Left lung (tissue), 10 donors: Measurements from ENCODE around the gene LRRK1. TPM values are rescaled to one million over a fixed set of nuclear protein-coding genes. Genes with fewer than 3 reads are reported as not detected.

Experiments used
- ATAC-seq: fragments of 200-7000 bp; cut with Tn5 transposase; one replicate; pipeline ENCODE4 v1.9.1; 2020; ENCODE audit warnings: moderate library complexity
- DNase-seq, 4 donors: peaks; one replicate each; pipeline ENCODE4 v3.0.0-alpha.2; 2013 to 2020
- H3K27ac ChIP-seq, 2 donors: fragments of 200-600 bp; sonication (generic) in 1 of 2; one replicate each; pipeline versions ENCODE4 v1.5.0 to v1.8.0; 2020 to 2021
- H3K27me3 ChIP-seq, 2 donors: fragments of 200-600 bp; sonication (generic) in 1 of 2; one replicate each; pipeline versions ENCODE4 v1.5.0 to v1.8.0; 2020 to 2021
- H3K36me3 ChIP-seq, 2 donors: fragments of 200-600 bp; sonication (generic) in 1 of 2; one replicate each; pipeline versions ENCODE4 v1.5.0 to v1.8.0; 2020 to 2021
- H3K4me1 ChIP-seq, 2 donors: fragments of 200-600 bp; one replicate each; pipeline ENCODE4 v1.8.0; 2021
- H3K4me3 ChIP-seq, 2 donors: fragments of 200-600 bp; sonication (generic) in 1 of 2; one replicate each; pipeline versions ENCODE4 v1.5.0 to v1.8.0; 2020 to 2021; ENCODE audit warnings: mild to moderate bottlenecking in 1 of 2
- H3K9me3 ChIP-seq, 2 donors: fragments of 200-600 bp; sonication (generic) in 1 of 2; one replicate each; pipeline versions ENCODE4 v1.5.0 to v1.8.0; 2020 to 2021
- intact Hi-C, 2 donors: fragments of 100-400 bp; cut with DNase I; formaldehyde crosslinking; loops; one replicate each; pipeline versions ENCODE4 v1.11.2 to v1.14.2; 2022
- polyA plus RNA-seq, 6 donors: library from polyadenylated mRNA; unstranded; fragments of 120-200 nt; gene quantifications; one replicate each; pipeline ENCODE4 v1.2.1, GENCODE V29; 2013; ENCODE audit not compliant: insufficient read length in 6 of 6
- total RNA-seq, 2 donors: library from RNA; stranded (reverse); fragmentation: NEBNext Ultra II Directional; extraction: Animal tissue kit (Norgen Biotek cat#: 25700); gene quantifications; one replicate each; pipeline ENCODE4 v1.2.1, GENCODE V29; 2021
- TF ChIP-seq, protein P1 (sequence below), 2 donors: fragments of 200-600 bp; sonication (generic) in 1 of 2; IDR thresholded peaks; one replicate each; pipeline versions ENCODE4 v1.5.0 to v1.8.0; 2021; ENCODE audit warnings: antibody characterized with exemption in 2 of 2
- donor health status: DM: no; HTN: yes; CAD: no.
- donor health status: DM: no; HTN: no; CAD: no.

LRRK1 gene
- total and polyA plus RNA-seq, 8 donors, result 1.9 to 24.2 (median 3.0) TPM

DNA sequence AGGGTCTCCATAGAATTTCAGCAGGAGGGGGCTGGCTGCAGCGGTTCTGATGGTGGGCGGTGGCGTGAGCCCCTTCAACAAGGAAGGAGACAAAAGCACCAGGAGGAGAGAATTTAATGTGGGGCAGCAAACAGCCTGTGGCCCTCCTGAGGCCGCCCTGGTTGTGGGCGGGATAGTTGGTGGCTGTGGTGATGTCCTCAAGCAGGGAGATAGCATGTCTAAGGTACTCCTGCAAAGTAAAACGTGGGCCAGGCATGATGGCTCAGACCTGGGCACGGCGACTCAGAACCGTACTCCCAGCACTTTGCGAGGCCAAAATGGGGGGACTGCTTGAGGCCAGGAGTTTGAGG is 94.0 kb downstream of the LRRK1 start:
- no peaks in the 10 kb centered on the region for H3K27me3 ChIP-seq
- no peak overlapping the region for H3K27ac ChIP-seq
- peaks cover 0 to 68% of the 10 kb centered on the region in 2 donors for H3K36me3 ChIP-seq
- DNase-seq (no peak), ATAC-seq (no peak)
- intact Hi-C loops, result loop anchor here in 1 of 2 donors (10.0 kb wide), 1 partner anchor 242 kb away; the partner anchor contains the start of gene CHSY1
- H3K9me3 ChIP-seq, result no peaks in the 10 kb centered on the region
- peaks cover 7 to 20% of the 10 kb centered on the region in 2 donors for H3K4me1 ChIP-seq
- TF ChIP-seq, protein P1, sequence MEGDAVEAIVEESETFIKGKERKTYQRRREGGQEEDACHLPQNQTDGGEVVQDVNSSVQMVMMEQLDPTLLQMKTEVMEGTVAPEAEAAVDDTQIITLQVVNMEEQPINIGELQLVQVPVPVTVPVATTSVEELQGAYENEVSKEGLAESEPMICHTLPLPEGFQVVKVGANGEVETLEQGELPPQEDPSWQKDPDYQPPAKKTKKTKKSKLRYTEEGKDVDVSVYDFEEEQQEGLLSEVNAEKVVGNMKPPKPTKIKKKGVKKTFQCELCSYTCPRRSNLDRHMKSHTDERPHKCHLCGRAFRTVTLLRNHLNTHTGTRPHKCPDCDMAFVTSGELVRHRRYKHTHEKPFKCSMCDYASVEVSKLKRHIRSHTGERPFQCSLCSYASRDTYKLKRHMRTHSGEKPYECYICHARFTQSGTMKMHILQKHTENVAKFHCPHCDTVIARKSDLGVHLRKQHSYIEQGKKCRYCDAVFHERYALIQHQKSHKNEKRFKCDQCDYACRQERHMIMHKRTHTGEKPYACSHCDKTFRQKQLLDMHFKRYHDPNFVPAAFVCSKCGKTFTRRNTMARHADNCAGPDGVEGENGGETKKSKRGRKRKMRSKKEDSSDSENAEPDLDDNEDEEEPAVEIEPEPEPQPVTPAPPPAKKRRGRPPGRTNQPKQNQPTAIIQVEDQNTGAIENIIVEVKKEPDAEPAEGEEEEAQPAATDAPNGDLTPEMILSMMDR (IDR thresholded peaks at IDR 0.05), result no peak
- H3K4me3 ChIP-seq, result no peak overlapping the region

DNA sequence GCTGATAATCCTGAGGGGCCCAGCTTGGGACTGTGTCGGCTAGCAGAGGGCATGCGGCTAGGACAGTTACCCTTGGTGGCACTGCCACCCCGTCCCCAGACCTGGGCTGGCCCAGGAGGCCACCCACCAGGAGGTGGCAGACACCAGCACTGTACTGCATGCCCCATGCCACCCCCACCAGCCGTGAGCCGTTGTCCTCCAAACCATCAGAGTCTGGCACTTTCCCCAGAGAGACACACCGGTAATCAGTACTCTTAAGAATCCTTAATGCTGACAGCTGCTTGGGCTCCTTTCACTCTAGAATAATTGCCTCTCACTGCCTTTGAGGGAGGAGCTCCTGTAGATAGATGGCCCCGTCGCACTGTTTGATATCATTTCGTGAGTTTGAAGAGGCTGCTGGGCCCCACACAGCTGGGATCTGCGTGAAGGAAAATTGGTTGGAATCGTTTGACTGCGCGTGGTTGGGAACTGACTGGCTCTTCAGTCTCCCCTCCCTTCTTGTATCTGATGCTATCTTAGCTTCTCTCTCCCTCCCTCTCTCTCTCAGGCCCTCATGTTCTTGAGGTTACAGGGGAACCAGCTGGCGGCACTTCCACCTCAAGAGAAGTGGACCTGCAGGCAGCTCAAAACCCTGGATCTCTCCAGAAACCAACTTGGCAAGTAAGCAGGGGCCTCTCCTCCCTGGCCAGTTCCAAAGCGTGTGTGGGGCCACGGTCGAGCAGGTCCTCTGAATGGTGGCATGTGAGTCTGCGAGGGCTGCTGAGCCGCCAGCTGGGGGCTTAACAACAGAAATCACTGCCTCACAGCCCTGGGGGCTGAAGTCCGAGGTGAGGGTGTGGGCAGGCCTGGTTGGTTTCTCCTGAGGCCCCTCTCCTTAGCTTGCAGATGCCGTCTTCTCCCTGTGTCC is 94.9 kb downstream of the LRRK1 start:
- peaks cover 9 to 19% of the 10 kb centered on the region in 2 donors for H3K4me1 ChIP-seq
- ATAC-seq, result no peak

DNA sequence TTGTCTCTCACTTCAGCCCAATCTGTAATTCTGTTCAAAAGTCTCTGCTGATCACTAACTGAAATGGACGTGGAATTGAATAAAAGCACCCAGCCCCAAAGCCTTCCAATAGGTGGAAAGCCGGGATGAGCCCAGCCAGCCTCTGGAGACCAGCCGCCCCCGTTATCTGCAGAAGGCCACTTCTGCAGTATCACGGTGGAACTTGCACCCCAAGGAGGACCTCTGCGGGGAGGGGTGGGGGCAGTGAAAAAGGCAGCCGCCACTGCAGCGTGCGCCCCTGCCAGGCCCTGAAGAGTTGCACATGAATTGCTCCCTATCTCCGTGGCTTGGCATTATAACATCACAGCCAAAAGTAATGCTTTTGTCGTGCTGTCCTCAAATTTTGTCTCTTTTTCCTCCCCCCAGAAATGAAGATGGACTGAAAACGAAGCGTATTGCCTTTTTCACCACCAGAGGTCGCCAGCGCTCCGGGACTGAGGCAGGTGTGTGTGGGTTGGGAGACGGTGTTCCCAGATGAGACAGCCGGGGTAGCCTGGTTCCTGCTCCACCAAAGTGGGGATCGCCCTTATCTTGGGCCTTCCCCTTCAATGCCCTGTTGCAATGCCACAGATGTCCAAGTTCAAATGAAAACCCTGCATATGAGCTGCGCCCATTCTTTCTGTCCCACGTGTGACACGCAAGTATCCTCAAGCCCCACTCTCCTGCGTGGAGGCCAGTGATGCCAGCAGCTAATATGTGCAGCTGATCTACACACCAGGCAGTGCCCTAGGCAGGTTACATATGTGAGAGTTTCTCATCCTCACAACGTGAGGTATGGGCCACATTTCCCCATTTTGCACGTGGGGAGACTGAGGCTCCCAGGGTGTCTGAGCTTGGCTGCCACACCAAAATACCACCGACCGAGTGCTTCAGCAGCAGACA is 96.0 kb downstream of the LRRK1 start:
- intact Hi-C loops, result loop anchor here in 1 of 2 donors (10.0 kb wide), 1 partner anchor 240 kb away; the partner anchor contains the start of gene CHSY1
- Histone ChIP-seq H3K27me3 (no peaks in the 10 kb centered on the region), H3K27ac (no peak overlapping the region), H3K36me3 (peaks cover 0 to 65% of the 10 kb centered on the region in 2 donors), H3K9me3 (no peaks in the 10 kb centered on the region), H3K4me1 (peaks cover 9 to 19% of the 10 kb centered on the region in 2 donors), H3K4me3 (no peak overlapping the region)
- DNase-seq (peak; percentile 70 to 91 (median 76)), ATAC-seq (peak; percentile 81)
- TF ChIP-seq, protein P1 (IDR thresholded peaks at IDR 0.05), result peak; percentile 81 to 83

More for the DNA sequence above, 94.9 kb downstream of the LRRK1 start:
- no peak for DNase-seq
- TF ChIP-seq, protein P1 (IDR thresholded peaks at IDR 0.05), result no peak
- peaks cover 0 to 68% of the 10 kb centered on the region in 2 donors for H3K36me3 ChIP-seq
- H3K27ac ChIP-seq, result no peak overlapping the region
- H3K27me3 ChIP-seq, result no peaks in the 10 kb centered on the region
- H3K4me3 ChIP-seq, result no peak overlapping the region
- intact Hi-C loops, result loop anchor here in 1 of 2 donors (10.0 kb wide), 1 partner anchor 241 kb away; the partner anchor contains the start of gene CHSY1
- H3K9me3 ChIP-seq, result no peaks in the 10 kb centered on the region

GRCh38 chr15:101016581-101016980 is 97.4 kb downstream of the LRRK1 start:
- H3K27me3 ChIP-seq, result no peaks in the 10 kb centered on the region
- peaks cover 9 to 19% of the 10 kb centered on the region in 2 donors for H3K4me1 ChIP-seq
- peaks cover 0 to 62% of the 10 kb centered on the region in 2 donors for H3K36me3 ChIP-seq
- TF ChIP-seq, protein P1 (IDR thresholded peaks at IDR 0.05), result no peak
- ATAC-seq (no peak), DNase-seq (no peak)
- H3K27ac ChIP-seq, result no peak overlapping the region
- intact Hi-C loops, result loop anchor here (2.0 to 10.0 kb wide), 2 partner anchors 238 to 240 kb away; partner anchors contain the start of gene CHSY1 (in 1 of the 2)
- H3K9me3 ChIP-seq, result no peaks in the 10 kb centered on the region
- H3K4me3 ChIP-seq, result no peak overlapping the region
